Right lobe of liver (tissue), 6 donors: ENCODE data around the gene TSSK3. TPM values are rescaled to one million over a fixed set of nuclear protein-coding genes. Genes with fewer than 3 reads are reported as not detected.

Source experiments
- ATAC-seq, 4 donors: fragments of 200-7000 bp; cut with Tn5 transposase; one replicate each; pipeline ENCODE4 v1.9.1; 2020; ENCODE audit warnings: mild to moderate bottlenecking in 4 of 4, moderate library complexity in 4 of 4
- DNase-seq, 3 donors: peaks; one replicate each; pipeline ENCODE4 v3.0.0-alpha.2; 2020
- H3K27ac ChIP-seq, 3 donors: fragments of 200-600 bp; one replicate each; pipeline ENCODE4 v1.8.0; 2022
- H3K27me3 ChIP-seq, 2 donors: fragments of 200-600 bp; one replicate each; pipeline ENCODE4 v1.8.0; 2022
- H3K36me3 ChIP-seq, 4 donors: fragments of 200-600 bp; sonication (generic) in 1 of 4; one replicate each; pipeline versions ENCODE4 v1.5.1 to v1.8.0; 2017 to 2022; ENCODE audit warnings: control low read depth in 1 of 4
- H3K4me1 ChIP-seq, 4 donors: fragments of 200-600 bp; sonication (generic) in 1 of 4; one replicate each; pipeline versions ENCODE4 v1.5.1 to v1.8.0; 2017 to 2022; ENCODE audit warnings: control low read depth in 1 of 4
- H3K4me3 ChIP-seq, 3 donors: fragments of 200-600 bp; one replicate each; pipeline ENCODE4 v1.8.0; 2022
- H3K9me3 ChIP-seq, 4 donors: fragments of 200-600 bp; sonication (generic) in 1 of 4; one replicate each; pipeline versions ENCODE4 v1.5.1 to v1.8.0; 2017 to 2022; ENCODE audit warnings: control low read depth in 1 of 4
- POLR2A ChIP-seq: fragments of 450-650 bp; IDR thresholded peaks from one replicate; pipeline ENCODE4 v1.6.1; 2017; ENCODE audit warnings: antibody characterized with exemption, mild to moderate bottlenecking
- WGBS: methylation state at CpG from one replicate; pipeline ENCODE4 v1.1.6; 2018; ENCODE audit warnings: low coverage, low lambda C conversion rate; ENCODE audit not compliant: insufficient coverage; ENCODE audit errors: missing lambda C conversion rate; 5-methylcytosine and 5-hydroxymethylcytosine counted together
- intact Hi-C, 2 donors: fragments of 100-400 bp; cut with DNase I; formaldehyde crosslinking; loops; one replicate each; pipeline versions ENCODE4 v1.11.2 to v1.14.1; 2022
- long read RNA-seq: library from polyadenylated mRNA; unstranded; transcript quantifications from one replicate; pipeline ENCODE4 v2.0.0, GENCODE V29; 2019
- total RNA-seq, 6 experiments: library from RNA; depleted of rRNA in 2 of 6; stranded (reverse); fragments of >200 nt in 2 of 6; fragmentation: NEBNext Ultra II Directional in 3 of 6; extraction: Animal tissue kit (Norgen Biotek cat#: 25700) in 3 of 6; gene quantifications; one replicate each; pipeline versions ENCODE4 v1.1.0 to v1.2.4, GENCODE V29; 2016 to 2023
- TF ChIP-seq, protein P1 (sequence below), 4 donors: fragments of 200-600 bp in 3 of 4; fragments of 450-650 bp in 1 of 4; IDR thresholded peaks; one replicate each; pipeline versions ENCODE4 v1.5.1 to v1.8.0; 2016 to 2022; ENCODE audit warnings: antibody characterized with exemption in 4 of 4, mild to moderate bottlenecking in 2 of 4
- donor health status: DM: no; HTN: yes; CAD: no.
- donor health status: DM: no; HTN: no; CAD: no.
- donor health status: DM: no; HTN: no; CAD: no.
- donor health status: DM: no; HTN: yes; CAD: no.
- donor health status: DM: no; HTN: yes; CAD: no.

Gene TSSK3, protein sequence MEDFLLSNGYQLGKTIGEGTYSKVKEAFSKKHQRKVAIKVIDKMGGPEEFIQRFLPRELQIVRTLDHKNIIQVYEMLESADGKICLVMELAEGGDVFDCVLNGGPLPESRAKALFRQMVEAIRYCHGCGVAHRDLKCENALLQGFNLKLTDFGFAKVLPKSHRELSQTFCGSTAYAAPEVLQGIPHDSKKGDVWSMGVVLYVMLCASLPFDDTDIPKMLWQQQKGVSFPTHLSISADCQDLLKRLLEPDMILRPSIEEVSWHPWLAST
- 1 to 10 TPM in 2 of 6 experiments, under 1 TPM in 4; 0.49 to 1.6 (median 0.85) TPM for total RNA-seq
- long read RNA-seq, partial matches to known transcripts: 0 of 1 reads
- long read RNA-seq, other reads (novel, unspliced or antisense): 1 of 1 reads

DNA sequence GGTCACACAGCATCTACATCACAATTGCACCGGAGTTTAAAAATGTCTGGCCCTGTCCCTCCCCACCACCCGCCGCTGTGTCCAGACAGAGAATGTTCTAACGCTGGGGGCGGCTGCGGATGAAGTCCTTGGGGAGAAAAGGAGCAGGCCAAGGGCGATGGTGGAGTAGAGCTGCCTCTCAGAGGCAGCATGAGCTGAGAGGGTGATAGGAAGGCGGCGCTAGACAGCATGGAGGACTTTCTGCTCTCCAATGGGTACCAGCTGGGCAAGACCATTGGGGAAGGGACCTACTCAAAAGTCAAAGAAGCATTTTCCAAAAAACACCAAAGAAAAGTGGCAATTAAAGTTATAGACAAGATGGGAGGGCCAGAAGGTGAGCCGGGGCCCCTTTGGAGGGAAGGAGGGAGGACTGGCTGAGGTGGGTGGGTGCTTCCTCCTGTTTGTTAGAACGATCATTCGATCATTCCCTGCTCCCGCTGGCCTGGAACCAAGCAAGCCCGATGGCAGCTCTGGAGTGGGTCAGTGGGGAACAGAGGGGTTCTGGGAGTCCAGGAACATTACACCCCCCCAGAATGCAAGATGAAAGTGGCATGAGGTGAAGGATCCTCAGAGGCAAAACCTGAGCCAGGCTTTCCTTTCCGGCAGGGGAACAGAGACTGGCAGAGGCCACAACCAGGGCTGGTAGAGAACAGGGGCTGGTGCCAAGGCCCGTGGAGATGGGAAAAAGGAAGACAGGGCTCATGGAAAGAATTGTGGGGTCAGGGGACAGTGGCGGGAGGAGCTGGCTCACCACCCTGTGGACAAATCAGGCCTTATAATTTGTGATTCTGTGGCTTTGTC is at the start of gene TSSK3, which contains the start of gene FAM229A:
Gene TSSK3 (plus strand): TSS at position 66 of the 840 bp plus-strand sequence. CDS start 163 bp downstream, at position 229.
Gene FAM229A (minus strand): TSS at position 12 of the 840 bp plus-strand sequence. CDS start 394 bp downstream, outside the sequence.
- Histone ChIP-seq H3K27me3 (no peaks in the 10 kb centered on the region), H3K27ac (peak within 1 kb of the TSS; percentile 13 to 37 (median 29)), H3K4me3 (peak within 1 kb of the TSS; percentile 17 to 43 (median 36)), H3K9me3 (no peaks in the 10 kb centered on the region), H3K36me3 (peaks cover 0 to 33% (median 6%) of the 10 kb centered on the region in 4 donors), H3K4me1 (peaks cover 0 to 23% (median 6%) of the 10 kb centered on the region in 4 donors)
- peak in 1 of 4 donors; percentile 2 for ATAC-seq
- WGBS: 74% methylated on average over 17 of the region's 17 CpGs
- DNase-seq: no peak
- TF ChIP-seq POLR2A: no peak
- TF ChIP-seq, protein P1, sequence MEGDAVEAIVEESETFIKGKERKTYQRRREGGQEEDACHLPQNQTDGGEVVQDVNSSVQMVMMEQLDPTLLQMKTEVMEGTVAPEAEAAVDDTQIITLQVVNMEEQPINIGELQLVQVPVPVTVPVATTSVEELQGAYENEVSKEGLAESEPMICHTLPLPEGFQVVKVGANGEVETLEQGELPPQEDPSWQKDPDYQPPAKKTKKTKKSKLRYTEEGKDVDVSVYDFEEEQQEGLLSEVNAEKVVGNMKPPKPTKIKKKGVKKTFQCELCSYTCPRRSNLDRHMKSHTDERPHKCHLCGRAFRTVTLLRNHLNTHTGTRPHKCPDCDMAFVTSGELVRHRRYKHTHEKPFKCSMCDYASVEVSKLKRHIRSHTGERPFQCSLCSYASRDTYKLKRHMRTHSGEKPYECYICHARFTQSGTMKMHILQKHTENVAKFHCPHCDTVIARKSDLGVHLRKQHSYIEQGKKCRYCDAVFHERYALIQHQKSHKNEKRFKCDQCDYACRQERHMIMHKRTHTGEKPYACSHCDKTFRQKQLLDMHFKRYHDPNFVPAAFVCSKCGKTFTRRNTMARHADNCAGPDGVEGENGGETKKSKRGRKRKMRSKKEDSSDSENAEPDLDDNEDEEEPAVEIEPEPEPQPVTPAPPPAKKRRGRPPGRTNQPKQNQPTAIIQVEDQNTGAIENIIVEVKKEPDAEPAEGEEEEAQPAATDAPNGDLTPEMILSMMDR (IDR thresholded peaks at IDR 0.05): no peak
- intact Hi-C loops: loop anchor here in 1 of 2 donors (10.0 kb wide), 1 partner anchor 148 kb away; no protein-coding TSS in a partner anchor

DNA sequence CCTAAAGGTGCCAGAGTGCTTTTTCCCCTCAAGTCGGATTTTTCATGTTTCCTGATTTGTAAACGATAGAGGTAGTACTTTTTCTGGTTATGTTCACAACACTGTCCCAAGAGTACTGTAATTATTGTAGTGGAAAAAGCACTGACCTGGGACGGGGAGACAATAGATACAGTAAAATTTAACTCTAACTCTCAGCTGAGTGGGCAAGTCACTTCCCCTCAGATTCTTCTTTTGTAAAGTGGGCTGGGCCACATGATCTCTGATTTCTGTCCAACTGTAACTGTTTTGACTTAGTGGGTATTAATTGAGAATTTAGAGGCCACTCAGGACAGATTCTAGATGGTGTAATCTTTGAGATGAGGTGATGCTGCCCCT is 45.4 kb upstream of the TSSK3 start:
- Histone ChIP-seq H3K4me1 (peaks cover 0 to 18% (median 9%) of the 10 kb centered on the region in 4 donors), H3K4me3 (no peak overlapping the region), H3K36me3 (peaks cover 0 to 30% (median 2%) of the 10 kb centered on the region in 4 donors), H3K9me3 (no peaks in the 10 kb centered on the region), H3K27me3 (no peaks in the 10 kb centered on the region), H3K27ac (no peak overlapping the region)
- no peak for TF ChIP-seq POLR2A
- TF ChIP-seq, protein P1 (IDR thresholded peaks at IDR 0.05): no peak
- intact Hi-C loops: no loop called here
- WGBS: 57% methylated on average over 3 of the region's 3 CpGs
- ATAC-seq: no peak
- no peak for DNase-seq

DNA sequence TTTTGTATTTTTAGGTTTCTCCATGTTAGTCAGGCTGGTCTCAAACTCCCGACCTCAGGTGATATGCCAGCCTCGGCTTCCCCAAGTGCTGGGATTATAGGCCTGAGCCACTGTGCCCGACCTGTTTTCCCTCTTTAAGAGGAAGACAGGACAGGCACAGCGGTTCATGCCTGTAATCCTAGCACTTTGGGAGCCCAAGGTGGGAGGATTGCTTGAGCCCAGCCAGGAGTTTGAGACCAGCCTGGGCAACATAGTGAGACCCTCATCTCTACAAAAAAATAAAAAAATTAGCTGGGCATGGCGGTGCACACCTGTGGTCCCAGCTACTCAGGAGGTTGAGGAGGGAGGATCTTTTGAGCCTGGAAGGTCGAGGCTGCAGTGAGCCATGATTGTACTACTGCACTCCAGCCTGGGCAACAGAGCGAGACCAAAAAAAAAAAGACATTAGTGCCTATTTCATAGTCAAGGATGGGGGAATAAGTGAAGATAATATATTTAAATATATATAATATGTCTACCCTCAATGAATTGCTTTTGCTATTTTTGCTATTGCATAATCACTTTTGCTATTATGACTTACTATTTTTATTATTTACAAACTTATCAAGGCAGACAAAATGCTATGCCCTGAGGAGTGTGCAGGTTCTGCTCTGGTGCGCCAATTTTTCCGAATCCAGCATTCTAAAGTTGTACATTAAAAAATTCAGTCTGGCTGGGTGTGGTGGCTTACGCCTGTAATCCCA is 44.0 kb upstream of the TSSK3 start:
- Histone ChIP-seq H3K27ac (no peak overlapping the region), H3K27me3 (no peaks in the 10 kb centered on the region), H3K4me1 (peaks cover 0 to 28% (median 12%) of the 10 kb centered on the region in 4 donors), H3K36me3 (peaks cover 0 to 30% (median 2%) of the 10 kb centered on the region in 4 donors), H3K9me3 (no peaks in the 10 kb centered on the region), H3K4me3 (no peak overlapping the region)
- DNase-seq (no peak), ATAC-seq (no peak)
- intact Hi-C loops: no loop called here
- 89% methylated on average over 8 of the region's 10 CpGs for WGBS
- TF ChIP-seq POLR2A: no peak
- TF ChIP-seq, protein P1 (IDR thresholded peaks at IDR 0.05): no peak

DNA sequence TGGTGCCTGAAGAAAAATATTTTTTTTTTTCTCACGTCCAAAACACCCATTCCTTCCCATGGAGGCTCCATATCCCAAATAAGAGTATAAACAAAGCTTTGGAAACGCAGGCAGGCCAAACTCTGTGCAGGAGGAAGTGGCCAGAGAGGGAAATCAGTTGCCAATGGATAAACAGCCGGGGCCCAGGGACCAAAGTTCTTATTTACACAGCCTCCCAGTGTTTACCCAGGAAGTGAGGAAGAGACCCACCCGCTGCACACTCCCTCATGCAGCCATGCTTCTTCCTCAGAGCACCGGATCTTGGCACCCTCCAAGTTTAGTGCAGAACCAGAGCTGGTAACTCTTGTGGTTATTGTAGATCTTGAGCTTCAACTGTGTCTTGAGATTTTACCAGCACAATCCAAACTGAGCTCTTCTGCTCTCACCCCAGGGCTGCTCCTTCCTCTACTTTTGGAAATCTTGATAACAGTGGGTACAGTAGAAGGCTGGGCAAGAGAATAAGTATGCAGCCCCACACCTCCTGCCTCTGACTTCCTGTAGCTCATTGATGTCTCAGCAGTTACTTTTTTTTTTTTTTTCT is 40.5 kb upstream of the TSSK3 start:
- Histone ChIP-seq H3K4me3 (no peak overlapping the region), H3K9me3 (no peaks in the 10 kb centered on the region), H3K27me3 (no peaks in the 10 kb centered on the region), H3K36me3 (peaks cover 0 to 34% (median 10%) of the 10 kb centered on the region in 4 donors), H3K4me1 (peaks cover 0 to 28% (median 12%) of the 10 kb centered on the region in 4 donors), H3K27ac (peak overlapping the region in 2 of 3 donors; percentile 23 to 67)
- 16% methylated on average over 5 of the region's 5 CpGs for WGBS
- intact Hi-C loops: no loop called here
- ATAC-seq (peak; percentile 97 to 99 (median 98)), DNase-seq (peak in 2 of 3 donors; percentile 63 to 78)
- TF ChIP-seq POLR2A: no peak
- TF ChIP-seq, protein P1 (IDR thresholded peaks at IDR 0.05): no peak
